Renal pelvis (tissue), 12 donors: ENCODE data around the gene DDRGK1. TPM values are rescaled to one million over a fixed set of nuclear protein-coding genes. Genes with fewer than 3 reads are reported as not detected.

Experiments
- DNase-seq: peaks from one replicate; pipeline ENCODE4 v3.0.0-alpha.2; 2013
- long read RNA-seq, 16 experiments: transcript quantifications; one replicate each; lab custom pipeline, GENCODE V29; 2026
- polyA plus RNA-seq, 3 donors: library from polyadenylated mRNA; unstranded; fragments of 120-200 nt; gene quantifications; one replicate each; pipeline ENCODE4 v1.2.1, GENCODE V29; 2013; ENCODE audit not compliant: insufficient read length in 3 of 3

DDRGK1 gene
- polyA plus RNA-seq, result 10 to 100 TPM; 55.4 to 65.8 (median 60.8) TPM
- long read RNA-seq, donor 1, transcript DDRGK1-201 (9 exons, 1,306 nt), result major isoform, 23 of 208 reads
- long read RNA-seq, donor 1, partial matches to known transcripts, result 111 of 208 reads
- long read RNA-seq, donor 1, other reads (novel, unspliced or antisense), result 73 of 208 reads
- long read RNA-seq, donor 2, transcript DDRGK1-201 (9 exons, 1,306 nt), result major isoform, 22 of 25 reads
- long read RNA-seq, donor 2, partial matches to known transcripts, result 0 of 25 reads
- long read RNA-seq, donor 2, other reads (novel, unspliced or antisense), result 0 of 25 reads
- long read RNA-seq, donor 3, transcript DDRGK1-201 (9 exons, 1,306 nt), result major isoform, 29 of 38 reads
- long read RNA-seq, donor 3, partial matches to known transcripts, result 5 of 38 reads
- long read RNA-seq, donor 3, other reads (novel, unspliced or antisense), result 0 of 38 reads
- long read RNA-seq, donor 4, transcript DDRGK1-201 (9 exons, 1,306 nt), result major isoform, 28 of 210 reads
- long read RNA-seq, donor 4, partial matches to known transcripts, result 74 of 210 reads
- long read RNA-seq, donor 4, other reads (novel, unspliced or antisense), result 102 of 210 reads
- long read RNA-seq, donor 5, transcript DDRGK1-201 (9 exons, 1,306 nt), result major isoform, 14 of 14 reads
- long read RNA-seq, donor 5, partial matches to known transcripts, result 0 of 14 reads
- long read RNA-seq, donor 5, other reads (novel, unspliced or antisense), result 0 of 14 reads
- long read RNA-seq, donor 6, transcript DDRGK1-201 (9 exons, 1,306 nt), result major isoform, 24 of 183 reads
- long read RNA-seq, donor 6, partial matches to known transcripts, result 74 of 183 reads
- long read RNA-seq, donor 6, other reads (novel, unspliced or antisense), result 80 of 183 reads
- long read RNA-seq, donor 7, transcript DDRGK1-201 (9 exons, 1,306 nt), result major isoform, 22 of 84 reads
- long read RNA-seq, donor 7, partial matches to known transcripts, result 18 of 84 reads
- long read RNA-seq, donor 7, other reads (novel, unspliced or antisense), result 44 of 84 reads
- long read RNA-seq, donor 8, transcript DDRGK1-201 (9 exons, 1,306 nt), result major isoform, 7 of 9 reads
- long read RNA-seq, donor 8, partial matches to known transcripts, result 0 of 9 reads
- long read RNA-seq, donor 8, other reads (novel, unspliced or antisense), result 0 of 9 reads
- long read RNA-seq, donor 9, transcript DDRGK1-201 (9 exons, 1,306 nt), result major isoform, 22 of 180 reads
- long read RNA-seq, donor 9, partial matches to known transcripts, result 80 of 180 reads
- long read RNA-seq, donor 9, other reads (novel, unspliced or antisense), result 78 of 180 reads
- long read RNA-seq, donor 10, transcript DDRGK1-201 (9 exons, 1,306 nt), result major isoform, 21 of 30 reads
- long read RNA-seq, donor 10, partial matches to known transcripts, result 6 of 30 reads
- long read RNA-seq, donor 10, other reads (novel, unspliced or antisense), result 0 of 30 reads
- long read RNA-seq, donor 11, transcript DDRGK1-201 (9 exons, 1,306 nt), result major isoform, 16 of 48 reads
- long read RNA-seq, donor 11, partial matches to known transcripts, result 12 of 48 reads
- long read RNA-seq, donor 11, other reads (novel, unspliced or antisense), result 18 of 48 reads
- long read RNA-seq, donor 12, transcript DDRGK1-204 (2 exons, 865 nt), result minor isoform, 5 of 185 reads
- long read RNA-seq, donor 12, transcript DDRGK1-201 (9 exons, 1,306 nt), result major isoform, 37 of 185 reads
- long read RNA-seq, donor 12, partial matches to known transcripts, result 67 of 185 reads
- long read RNA-seq, donor 12, other reads (novel, unspliced or antisense), result 76 of 185 reads
- long read RNA-seq, donor 13, transcript DDRGK1-201 (9 exons, 1,306 nt), result major isoform, 6 of 7 reads
- long read RNA-seq, donor 13, partial matches to known transcripts, result 0 of 7 reads
- long read RNA-seq, donor 13, other reads (novel, unspliced or antisense), result 0 of 7 reads
- long read RNA-seq, donor 14, transcript DDRGK1-201 (9 exons, 1,306 nt), result major isoform, 26 of 49 reads
- long read RNA-seq, donor 14, transcript DDRGK1-204 (2 exons, 865 nt), result minor isoform, 7 of 49 reads
- long read RNA-seq, donor 14, partial matches to known transcripts, result 15 of 49 reads
- long read RNA-seq, donor 14, other reads (novel, unspliced or antisense), result 0 of 49 reads
- long read RNA-seq, donor 15, transcript DDRGK1-201 (9 exons, 1,306 nt), result major isoform, 28 of 246 reads
- long read RNA-seq, donor 15, transcript DDRGK1-204 (2 exons, 865 nt), result minor isoform, 6 of 246 reads
- long read RNA-seq, donor 15, partial matches to known transcripts, result 74 of 246 reads
- long read RNA-seq, donor 15, other reads (novel, unspliced or antisense), result 138 of 246 reads
- long read RNA-seq, donor 16, transcript DDRGK1-201 (9 exons, 1,306 nt), result major isoform, 31 of 172 reads
- long read RNA-seq, donor 16, partial matches to known transcripts, result 74 of 172 reads
- long read RNA-seq, donor 16, other reads (novel, unspliced or antisense), result 63 of 172 reads

- DNase-seq, result peak; percentile 87
These were observed at the start of gene DDRGK1 for GRCh38 chr20:3204124-3204794. Gene DDRGK1 (minus strand): TSS chr20:3204682. CDS start chr20:3204627, 55 bp downstream.

GRCh38 chr20:3251806-3252205, 47.3 kb upstream of the DDRGK1 start:
- no peak for DNase-seq

- no peak for DNase-seq
These were observed 45.6 kb upstream of the DDRGK1 start for GRCh38 chr20:3250091-3250504.

- DNase-seq, result no peak
These were observed 44.5 kb upstream of the DDRGK1 start for GRCh38 chr20:3248993-3249347.

- DNase-seq, result no peak
These were observed 43.9 kb upstream of the DDRGK1 start for GRCh38 chr20:3248167-3248992.

- no peak for DNase-seq
These were observed 43.2 kb upstream of the DDRGK1 start for GRCh38 chr20:3247638-3248037.

- no peak for DNase-seq
These were observed 42.2 kb upstream of the DDRGK1 start for GRCh38 chr20:3246682-3247081.

- no peak for DNase-seq
These were observed 41.2 kb upstream of the DDRGK1 start for GRCh38 chr20:3245711-3246110.

- no peak for DNase-seq
These were observed 40.7 kb upstream of the DDRGK1 start for GRCh38 chr20:3245156-3245555.

GRCh38 chr20:3244613-3245012, 40.1 kb upstream of the DDRGK1 start:
- DNase-seq, result no peak

GRCh38 chr20:3243718-3244358, 39.4 kb upstream of the DDRGK1 start:
- DNase-seq, result no peak

- DNase-seq, result no peak
These were observed 37.8 kb upstream of the DDRGK1 start for GRCh38 chr20:3242172-3242692.

GRCh38 chr20:3240776-3241363, 36.4 kb upstream of the DDRGK1 start:
- DNase-seq, result no peak

GRCh38 chr20:3239867-3240775, 35.6 kb upstream of the DDRGK1 start:
- no peak for DNase-seq

- no peak for DNase-seq
These were observed 34.8 kb upstream of the DDRGK1 start, which contains the start of gene SLC4A11 for GRCh38 chr20:3239026-3239866. Gene SLC4A11 (minus strand): TSS chr20:3239190. CDS start chr20:3239137, 53 bp downstream.
